NK-92 treated with Interleukin-12 subunit alpha and Interleukin-12 subunit beta, amount 100 ng/mL, for 24 hours (cell line): ENCODE results near the gene RAP1GAP2.
"Not testable (repeated sequence)": the region's sequence is repeated elsewhere in the genome, so short reads cannot be mapped to it uniquely, and the experiment has no call there.

Experiments used
- DNase-seq: peaks from one replicate; lab custom pipeline; 2025; lab: John Stamatoyannopoulos, UW

The RAP1GAP2 gene

DNA sequence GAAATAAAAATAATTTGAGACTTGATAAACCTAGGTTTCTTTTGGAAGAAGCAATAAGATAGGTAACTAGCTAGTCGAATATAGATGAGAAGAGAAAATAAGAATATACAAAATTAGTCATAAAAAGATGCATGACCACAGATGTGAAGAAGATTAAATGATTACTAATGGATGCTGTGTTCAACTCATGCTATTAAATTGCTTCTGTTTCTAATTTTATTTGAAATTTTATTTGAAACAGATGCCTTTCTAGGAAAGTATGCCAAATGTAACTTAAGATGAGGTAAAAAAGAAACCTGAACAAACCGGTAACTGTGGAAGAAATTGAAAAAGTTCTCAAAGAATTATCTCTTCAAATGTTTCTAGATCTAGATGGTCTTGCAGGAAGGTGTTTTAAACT, 175.6 kb downstream of the RAP1GAP2 start:
- no peak for DNase-seq

DNA sequence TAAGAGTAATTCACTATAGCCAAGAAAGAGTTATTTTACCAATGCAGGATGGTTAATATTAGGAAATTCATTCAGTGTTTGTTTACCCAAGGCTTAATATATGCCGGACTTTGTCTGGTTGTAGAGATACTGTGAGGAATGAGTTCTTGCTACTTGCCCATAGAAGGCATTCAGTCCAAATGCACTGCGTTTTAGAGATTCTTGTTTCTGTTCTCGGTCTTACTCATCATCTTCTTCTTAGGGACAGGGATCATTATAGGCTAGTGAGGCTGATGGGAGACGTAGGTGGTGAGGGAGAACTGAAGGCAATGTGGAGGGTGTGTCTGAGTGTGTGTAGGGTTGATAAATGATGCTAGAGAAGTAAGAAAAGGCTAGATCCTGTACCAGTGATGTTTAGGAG, 176.5 kb downstream of the RAP1GAP2 start:
- no peak for DNase-seq

DNA sequence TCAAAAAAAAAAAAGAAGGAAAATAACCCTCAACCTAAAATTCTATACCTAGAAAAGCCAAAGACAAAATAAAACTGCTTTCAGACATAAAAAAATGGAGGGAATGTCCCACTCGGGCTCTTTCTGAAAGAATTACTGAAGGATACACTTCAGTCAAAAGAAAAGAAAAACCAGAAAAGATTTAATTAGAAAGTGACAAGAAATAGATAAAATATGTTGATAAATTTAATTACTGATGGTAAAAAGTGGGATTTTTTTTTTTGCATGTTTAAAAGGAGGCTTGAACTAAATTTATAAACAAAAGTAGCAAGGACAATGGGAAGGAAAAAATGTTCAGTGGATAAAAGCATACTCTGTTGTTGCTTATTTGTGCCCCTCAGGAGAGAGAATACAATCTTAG, 178.1 kb downstream of the RAP1GAP2 start:
- no peak for DNase-seq

DNA sequence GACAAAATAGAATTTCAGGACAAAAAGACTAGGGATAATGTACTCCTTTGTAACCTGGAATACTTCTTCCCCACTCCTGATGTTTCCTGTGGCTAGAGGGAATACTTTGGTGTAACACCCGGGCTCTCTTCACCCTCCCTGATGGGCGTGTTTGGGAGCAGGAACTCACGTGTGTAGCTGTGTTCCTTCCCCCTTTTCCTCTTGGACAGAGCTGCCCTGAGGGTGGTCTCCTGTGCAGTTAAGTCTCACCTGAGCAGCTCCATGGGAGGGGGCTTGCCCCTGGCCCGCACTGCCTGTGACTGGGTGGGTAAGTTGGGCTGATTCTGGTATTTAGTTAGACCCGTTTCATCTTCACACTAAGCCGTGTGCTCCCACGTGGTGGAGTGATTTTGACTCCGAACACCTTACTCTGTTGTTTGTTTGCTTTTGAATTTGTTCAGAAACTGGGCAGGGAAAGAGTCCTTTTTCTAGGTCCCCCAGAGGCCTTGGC, 179.3 kb downstream of the RAP1GAP2 start:
- DNase-seq = no peak

DNA sequence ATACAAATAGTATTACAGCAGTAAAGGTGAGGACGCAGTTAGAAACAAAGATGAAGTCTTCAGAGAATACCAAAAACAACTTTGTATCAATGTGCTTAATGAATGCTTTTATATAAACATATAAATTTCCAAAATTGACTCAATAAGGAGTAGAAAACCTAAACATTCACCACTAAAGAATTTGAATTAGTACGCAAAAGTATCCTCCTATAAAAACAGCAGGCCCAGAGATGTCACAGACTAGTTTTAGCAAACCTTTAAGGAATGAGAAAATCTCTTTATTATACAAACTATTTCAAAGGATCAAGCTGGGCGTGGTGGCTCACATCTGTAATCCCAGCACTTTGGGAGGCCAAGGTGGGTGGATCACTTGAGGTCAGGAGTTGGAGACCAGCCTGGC, 180.9 kb downstream of the RAP1GAP2 start:
- no peak for DNase-seq

DNA sequence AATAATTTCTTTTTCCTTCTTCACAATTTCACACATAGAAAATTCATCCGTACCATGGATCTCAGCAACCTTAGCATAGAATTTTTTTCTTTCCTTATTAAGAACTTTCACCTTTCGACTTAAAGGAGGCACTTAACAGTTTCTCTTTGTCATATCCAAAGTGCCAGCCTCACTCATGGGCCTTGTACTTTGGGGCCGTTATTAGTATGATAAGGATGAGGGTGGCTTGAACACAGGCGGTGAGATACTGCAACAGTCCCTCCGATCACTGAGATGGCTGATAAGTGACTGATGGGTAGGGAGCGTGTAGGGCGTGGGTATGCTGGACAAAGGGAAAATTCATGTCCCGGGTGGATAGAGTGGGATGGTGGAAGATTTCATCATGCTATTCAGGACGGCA, 181.9 kb downstream of the RAP1GAP2 start:
- DNase-seq = no peak

DNA sequence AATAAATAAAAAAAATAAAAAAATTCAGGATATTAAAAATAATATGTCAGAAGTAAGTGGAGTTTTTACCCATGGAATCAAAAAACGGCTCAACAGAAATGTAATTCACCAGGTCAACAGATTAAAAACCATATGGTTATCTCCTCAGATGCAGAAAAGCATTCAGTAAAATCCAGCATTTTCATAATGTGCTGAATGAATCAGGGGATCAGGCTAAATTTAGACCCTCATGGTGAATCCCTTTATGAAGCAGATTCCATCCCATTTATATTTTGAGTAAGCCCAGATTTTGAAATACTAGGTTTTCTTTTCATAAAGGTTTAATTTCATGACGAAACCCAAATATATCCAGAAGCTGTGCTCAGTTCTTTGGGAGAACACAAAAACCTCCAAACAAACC, 182.8 kb downstream of the RAP1GAP2 start:
- no peak for DNase-seq

DNA sequence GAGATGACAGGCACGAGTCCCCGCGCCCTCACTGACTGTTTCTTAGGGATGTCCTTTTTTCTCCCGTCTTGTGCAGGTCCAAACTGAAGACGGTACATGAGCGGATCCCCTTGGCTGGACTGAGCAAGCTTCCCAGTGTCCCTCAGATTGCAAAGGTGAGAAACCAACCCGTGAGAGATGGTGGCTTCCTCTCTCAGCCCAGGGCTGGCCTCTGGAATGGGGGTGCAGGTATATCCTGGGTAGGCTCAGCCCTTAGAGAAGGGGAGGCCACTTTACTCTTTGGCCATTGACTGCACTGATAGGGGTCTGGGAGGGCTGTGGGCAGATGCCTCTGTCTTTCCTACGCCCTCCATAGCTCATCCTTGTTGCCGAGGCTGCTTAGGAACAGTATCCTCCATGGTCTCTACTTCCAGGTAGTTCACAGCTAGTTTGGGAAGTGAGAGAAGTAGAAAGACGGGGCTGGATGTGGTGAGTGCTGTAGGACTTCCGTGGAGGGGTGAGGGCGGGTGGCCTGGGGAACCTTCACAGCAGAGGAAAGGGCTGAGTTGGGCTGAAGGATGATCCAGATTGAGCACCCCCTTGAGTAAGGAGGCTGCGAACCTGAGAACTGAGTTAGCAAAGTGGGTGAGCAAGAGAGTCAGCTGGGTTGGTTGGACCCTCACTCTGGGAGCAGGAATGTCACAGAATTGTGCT, 184.1 kb downstream of the RAP1GAP2 start:
- no peak for DNase-seq

DNA sequence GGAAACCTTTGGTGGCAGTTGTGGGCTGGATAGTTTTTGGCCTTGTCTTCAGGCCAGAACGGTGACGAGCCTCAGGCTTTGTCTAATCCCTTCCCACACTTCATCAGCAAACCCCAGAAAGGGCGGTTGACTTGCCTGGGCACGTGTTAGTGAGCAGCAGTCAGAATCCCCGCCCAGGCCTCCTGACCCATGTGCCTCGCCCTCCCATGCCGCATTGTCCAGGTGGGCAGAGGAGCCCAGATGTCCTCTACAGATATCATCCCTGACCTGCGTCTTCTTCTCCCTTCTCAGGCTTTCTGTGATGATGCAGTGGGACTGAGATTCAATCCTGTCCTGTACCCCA, 184.6 kb downstream of the RAP1GAP2 start:
- no peak for DNase-seq

DNA sequence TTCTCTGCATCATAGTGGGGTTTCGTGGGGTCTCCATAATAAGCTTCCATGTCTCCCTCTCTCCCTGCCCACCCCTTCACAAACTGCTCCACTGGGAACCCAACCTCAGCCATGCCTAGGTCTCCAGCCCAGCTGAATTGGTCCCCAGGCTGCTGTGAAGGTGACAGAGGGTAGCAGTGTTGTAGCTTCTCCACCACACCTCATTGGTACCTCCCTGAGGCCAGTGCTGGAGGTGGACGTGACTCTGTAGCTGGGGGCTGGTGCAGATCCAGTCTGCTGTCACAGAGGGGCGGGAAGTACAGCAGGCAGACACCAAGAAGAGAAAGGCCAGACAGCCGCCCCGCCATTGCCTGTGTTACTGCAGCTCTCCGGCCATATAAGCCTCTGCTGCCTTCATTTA, 185.1 kb downstream of the RAP1GAP2 start:
- DNase-seq = no peak

DNA sequence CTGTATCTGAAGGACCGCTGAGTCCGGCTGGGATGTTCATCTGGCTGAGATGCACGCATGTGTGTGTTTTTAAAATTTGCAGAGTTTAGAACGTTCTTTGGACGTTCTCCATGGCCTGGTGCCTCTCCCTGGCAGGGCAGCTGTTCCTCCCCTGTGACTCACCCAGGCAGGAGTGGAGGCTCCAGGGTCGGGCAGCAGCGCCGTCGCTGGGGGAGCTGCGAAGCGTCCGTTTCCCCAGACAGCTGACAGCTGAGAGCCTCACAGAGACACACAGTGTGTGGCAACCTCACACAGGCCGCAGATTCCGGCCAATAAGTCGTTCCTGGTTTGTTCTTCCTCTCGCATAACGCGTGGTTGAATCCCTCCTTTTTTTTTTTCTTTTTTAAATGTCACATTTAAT, 186.6 kb downstream of the RAP1GAP2 start:
- DNase-seq = no peak

DNA sequence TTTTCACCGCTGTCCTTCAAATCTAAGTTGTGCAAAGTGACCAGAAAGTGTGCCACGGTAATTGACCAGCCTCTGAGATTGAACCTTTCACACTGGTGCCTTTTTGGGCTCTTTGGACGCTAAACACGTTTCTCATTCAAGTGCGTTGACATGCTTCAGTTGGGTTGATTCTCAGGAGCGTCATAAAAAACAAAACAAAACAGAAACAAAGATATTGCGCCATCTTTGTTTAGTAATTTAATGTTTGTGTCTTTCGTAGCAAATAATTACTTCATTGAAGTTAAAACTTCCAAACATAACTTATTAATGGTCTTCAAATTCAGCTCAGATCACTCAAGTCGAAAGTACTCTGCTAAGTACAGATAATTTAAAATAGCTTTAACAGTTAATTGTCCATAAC, 187.0 kb downstream of the RAP1GAP2 start:
- DNase-seq = no peak

DNA sequence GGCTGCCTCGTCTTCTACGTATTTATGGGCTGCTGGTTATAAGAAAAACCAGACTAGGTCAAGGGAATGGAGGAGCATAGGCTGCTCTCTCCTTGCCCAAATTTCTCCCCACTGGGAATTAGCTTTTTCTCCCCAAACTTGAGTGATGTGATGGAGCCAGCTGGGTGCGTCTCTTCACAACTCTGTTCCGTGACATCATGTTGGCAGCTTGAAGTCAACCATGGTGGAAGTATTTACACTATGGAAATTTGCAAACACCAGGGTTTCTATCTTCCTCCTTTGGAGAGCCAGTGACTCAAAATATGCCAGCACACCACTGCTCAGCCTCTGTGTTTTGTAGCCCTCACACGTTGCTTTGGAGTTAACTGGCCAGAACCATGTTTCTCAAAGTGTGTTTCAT, 189.1 kb downstream of the RAP1GAP2 start:
- no peak for DNase-seq

DNA sequence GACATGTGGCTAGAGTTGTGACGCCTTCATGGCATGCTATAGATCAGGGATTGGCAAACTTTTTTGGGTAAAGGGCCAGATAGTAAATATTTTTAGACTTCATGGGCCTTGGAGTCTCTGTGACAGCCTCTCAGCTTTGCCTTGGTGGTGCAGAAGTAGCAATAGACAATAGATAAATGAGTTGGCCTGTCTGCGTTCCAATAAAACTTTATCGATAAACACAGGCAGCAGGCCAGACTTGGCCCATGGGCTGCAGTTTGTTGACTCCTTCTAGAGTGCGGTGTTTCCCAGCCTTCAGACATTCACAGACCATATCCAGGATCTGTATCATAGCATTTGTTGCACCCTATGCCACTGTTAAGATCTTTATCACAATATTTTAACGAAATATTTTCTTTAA, 190.7 kb downstream of the RAP1GAP2 start:
- no peak for DNase-seq

DNA sequence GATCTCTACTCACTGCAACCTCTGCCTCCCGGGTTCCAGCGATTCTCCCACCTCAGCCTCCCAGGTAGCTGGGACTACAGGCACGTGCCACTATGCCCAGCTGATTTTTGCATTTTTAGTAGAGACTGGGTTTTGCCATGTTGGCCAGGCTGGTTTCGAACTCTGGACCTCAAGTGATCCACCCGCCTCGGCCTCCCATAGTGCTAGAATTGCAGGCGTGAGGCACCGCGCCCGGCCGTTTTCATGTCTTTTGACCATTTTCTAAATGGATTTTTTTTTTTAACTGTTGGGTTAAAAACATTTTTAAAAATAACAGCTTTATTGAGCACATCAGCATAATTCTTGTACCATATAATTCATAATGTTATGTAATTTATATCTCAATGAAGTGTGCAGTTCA, 193.2 kb downstream of the RAP1GAP2 start:
- DNase-seq = not testable (repeated sequence)

DNA sequence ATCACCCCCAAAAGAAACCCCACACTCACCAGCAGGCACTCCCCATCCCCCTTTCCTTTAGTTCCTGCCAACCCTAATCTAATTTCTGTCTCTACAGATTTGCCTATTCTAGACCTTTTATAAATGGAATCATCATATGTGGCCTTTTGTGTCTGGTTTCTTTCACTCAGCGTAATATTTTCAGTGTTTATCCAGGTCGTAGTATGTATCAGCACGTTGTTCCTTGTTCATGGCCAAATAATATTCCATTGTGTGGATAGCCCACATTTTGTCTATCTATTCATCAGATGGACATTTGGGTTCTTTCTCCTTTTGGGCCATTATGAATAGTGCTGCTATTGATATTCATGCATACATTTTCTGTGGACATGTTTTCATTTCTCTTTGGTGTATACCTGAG, 193.6 kb downstream of the RAP1GAP2 start:
- no peak for DNase-seq

DNA sequence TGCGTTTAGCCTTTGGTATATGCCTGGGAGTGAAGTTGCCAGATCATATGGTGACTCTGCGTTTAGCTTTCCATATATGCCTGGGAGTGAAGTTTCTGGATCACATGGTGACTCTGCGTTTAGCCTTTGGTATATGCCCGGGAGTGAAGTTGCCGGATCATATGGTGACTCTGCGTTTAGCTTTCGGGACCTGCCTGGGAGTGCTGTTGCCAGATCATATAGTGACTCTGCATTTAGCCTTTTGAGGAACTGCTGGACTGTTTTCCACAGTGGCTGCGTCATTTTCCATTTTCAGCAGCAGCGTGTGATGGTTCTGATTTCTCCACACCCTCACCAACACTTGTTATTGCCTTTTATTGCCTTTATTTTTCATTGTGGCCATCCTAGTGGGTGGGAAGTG, 194.2 kb downstream of the RAP1GAP2 start:
- no peak for DNase-seq

DNA sequence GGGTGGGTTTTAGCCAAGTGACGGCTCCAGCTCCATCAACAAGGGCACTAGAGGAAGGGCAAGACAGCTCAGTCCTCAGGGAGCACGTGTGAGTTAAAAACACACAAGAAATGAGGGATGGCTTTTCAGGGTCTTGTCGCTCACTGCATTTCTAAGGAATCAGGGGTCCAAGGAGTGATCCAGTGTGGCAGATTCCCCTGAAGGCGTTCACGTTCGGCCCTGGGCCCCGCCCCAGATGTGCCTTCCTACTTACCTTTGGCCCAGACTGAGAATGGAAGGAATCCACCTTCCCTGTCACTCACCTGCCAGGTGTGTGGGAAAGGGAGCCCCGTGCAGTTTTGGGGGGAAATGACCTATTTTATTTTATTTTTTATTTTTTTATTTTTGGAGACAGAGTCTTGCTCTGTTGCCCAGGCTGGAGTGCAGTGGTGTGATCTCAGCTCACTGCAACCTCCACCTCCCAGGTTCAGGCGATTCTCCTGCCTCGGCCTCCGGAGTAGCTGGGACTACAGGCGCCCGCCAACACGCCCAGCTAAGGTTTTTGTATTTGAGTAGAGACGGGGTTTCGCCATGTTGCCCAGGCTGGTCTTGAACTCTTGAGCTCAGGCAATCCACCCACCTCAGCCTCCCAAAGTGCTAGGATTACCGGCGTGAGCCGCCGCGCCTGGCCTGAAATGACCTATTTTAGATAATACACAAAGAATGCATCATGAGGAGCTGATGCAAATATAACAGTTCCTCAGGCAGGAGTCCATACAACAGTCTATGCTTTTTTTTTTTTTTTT, 195.3 kb downstream of the RAP1GAP2 start:
- DNase-seq = not testable (repeated sequence)

DNA sequence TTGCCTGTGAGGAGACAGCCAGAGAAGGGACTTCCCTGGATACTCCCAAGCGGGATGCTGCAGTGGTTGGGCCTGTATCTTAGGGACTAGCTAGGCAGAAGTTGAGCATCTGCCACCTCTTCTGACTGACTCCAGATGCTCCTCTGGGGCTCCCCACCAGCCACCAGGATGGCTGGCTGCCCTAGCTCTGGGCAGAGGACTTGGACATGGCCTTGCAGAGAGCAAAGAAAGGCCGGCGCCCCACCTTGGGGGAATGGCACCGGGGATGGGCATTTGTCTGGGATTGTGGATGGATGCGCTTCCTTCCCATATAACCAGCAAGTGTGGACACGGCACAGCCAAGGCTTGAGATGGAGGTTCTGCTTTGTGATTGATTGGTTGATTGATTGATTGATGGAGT, 198.2 kb downstream of the RAP1GAP2 start:
- no peak for DNase-seq

DNA sequence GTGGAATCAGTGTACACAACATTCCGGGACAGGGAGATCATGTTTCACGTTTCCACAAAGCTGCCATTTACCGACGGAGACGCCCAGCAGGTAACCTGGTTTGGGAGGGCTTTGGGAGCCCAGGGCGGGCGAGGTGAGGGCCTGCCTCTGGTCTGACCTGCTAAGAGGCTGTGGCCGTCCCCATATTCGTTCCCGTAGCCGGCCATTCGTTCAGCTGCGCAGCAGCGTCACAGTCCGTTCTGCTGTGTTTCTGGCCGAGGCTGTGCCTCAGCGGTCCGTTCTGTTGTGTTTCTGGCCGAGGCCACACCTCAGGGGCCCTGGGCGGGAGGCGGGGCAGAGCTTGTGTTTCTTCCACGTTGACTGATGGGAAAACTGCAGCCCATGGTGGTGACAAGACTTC, 199.1 kb downstream of the RAP1GAP2 start:
- DNase-seq = no peak

DNA sequence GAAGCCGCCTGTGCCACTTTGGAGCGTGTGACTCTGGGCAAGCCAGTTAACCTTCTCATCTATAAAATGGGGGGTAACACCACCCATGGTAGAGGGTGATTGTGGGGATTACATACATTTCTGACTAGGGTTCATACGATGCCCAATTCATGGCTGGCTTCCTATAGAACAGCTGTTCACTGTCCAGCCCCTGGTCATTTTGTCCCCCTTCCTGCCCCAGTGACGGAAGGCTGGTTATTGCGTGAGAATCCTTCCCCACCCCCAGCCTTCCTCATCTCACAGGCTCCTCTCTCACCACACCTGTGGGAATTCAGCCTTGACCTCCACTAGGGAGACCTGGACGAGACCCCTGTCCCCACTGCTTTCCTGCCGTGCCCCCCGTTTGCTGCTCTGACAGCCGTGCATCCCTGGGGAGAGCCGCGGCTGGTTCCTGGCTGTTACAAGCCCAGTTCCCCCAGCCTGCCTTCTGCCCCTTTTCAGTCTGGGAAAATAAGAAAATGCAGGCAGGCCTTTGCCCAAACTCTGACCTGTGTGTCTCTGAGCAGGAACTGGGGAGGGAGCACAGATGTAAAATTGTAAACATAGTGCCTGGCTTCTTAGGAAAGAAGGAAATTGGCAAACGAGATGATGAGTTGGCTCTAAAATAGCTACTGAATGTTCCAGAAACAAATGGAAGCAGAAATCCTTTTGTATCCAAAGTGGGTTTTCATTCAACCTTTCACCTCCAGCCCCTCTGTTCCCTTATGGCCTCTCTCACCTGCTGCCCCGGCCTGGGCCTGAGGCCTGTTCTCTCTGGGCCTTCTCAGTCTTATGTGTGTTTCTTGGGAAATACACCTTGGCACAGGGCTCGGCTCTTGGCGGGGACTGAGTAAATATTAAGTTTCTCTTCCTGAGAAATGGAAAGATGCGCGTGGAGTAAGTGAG, 199.9 kb downstream of the RAP1GAP2 start:
- no peak for DNase-seq

DNA sequence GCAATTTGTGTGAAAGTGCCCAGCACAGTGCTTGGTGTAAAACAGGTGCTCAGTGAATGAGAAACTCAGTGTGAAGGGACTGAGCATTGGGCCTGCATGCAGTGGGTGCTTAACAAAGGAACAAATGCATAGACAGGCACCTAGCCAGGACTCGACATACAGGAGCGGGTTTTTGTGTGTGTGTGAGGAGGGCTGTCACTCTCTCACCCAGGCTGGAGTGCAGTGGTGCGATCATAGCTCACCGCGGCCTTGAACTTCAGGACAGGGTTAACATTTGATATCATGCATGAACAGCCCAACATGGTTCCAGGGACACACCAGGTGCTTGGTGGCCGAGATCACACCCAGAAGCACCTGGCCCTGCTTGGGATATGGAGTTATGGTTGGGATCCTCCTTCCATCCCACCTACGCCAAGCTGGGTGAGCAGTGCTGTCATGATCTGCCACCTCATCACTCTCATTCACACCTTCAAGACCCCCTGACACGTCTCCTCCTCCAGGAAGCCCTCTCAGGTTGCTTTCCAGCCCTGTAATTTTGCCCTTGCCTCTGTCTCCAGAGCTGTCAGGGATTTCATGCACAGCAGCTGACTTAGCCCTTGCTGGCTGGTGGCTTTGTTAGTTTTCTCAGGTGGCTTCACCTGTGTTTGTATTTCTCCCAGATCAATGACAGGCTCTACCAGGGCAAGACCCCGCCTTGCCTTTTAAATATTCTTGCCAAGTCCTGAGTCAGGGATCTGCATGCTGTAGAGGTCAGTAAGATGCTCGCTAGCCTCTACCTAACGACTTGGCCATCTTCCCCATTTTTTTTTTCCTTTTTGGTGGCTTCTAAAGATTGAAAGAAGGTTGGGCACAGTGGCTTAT, 200.8 kb downstream of the RAP1GAP2 start:
- no peak for DNase-seq
